Loucy (cell line): ENCODE measurements around the gene PRMT2.

ENCODE experiments used
- H2AFZ ChIP-seq: fragments of 200-600 bp; sonication (generic); 2 replicates; pipeline ENCODE4 v1.6.0; 2016; ENCODE audit warnings: antibody characterized with exemption, mild to moderate bottlenecking, low read length, moderate library complexity
- H3F3A ChIP-seq: fragments of 200-600 bp; 2 replicates; pipeline ENCODE4 v1.6.0; 2016; ENCODE audit warnings: antibody characterized with exemption, low read depth, mild to moderate bottlenecking
- H3K27me3 ChIP-seq: fragments of 200-600 bp; sonication (generic); 2 replicates; pipeline ENCODE4 v1.6.1; 2014; ENCODE audit warnings: low read length, mild to moderate bottlenecking; ENCODE audit not compliant: insufficient read depth, poor library complexity, severe bottlenecking
- H3K36me3 ChIP-seq: fragments of 200-600 bp; sonication (generic); 2 replicates; pipeline ENCODE4 v1.6.1; 2016; ENCODE audit warnings: low read length; ENCODE audit not compliant: insufficient read depth
- H3K4me1 ChIP-seq: fragments of 200-600 bp; sonication (generic); 2 replicates; pipeline ENCODE4 v1.5.1; 2014; ENCODE audit warnings: low read length, mild to moderate bottlenecking; ENCODE audit not compliant: insufficient read depth, poor library complexity, severe bottlenecking
- H3K4me2 ChIP-seq: fragments of 200-600 bp; sonication (generic); 2 replicates; pipeline ENCODE4 v1.6.0; 2014; ENCODE audit warnings: antibody characterized with exemption, low read length, low read depth, mild to moderate bottlenecking; ENCODE audit not compliant: poor library complexity, severe bottlenecking
- H3K4me3 ChIP-seq: fragments of 200-600 bp; sonication (generic); 2 replicates; pipeline ENCODE4 v1.5.1; 2014; ENCODE audit warnings: low read length, mild to moderate bottlenecking, mixed read lengths; ENCODE audit not compliant: poor library complexity, severe bottlenecking
- H3K79me2 ChIP-seq: fragments of 200-600 bp; sonication (generic); 2 replicates; pipeline ENCODE4 v1.6.1; 2014; ENCODE audit warnings: low read length; ENCODE audit not compliant: insufficient read depth
- H3K9ac ChIP-seq: fragments of 200-600 bp; sonication (generic); 2 replicates; pipeline ENCODE4 v1.6.0; 2014; ENCODE audit warnings: mild to moderate bottlenecking, low read depth, low read length, moderate library complexity; ENCODE audit not compliant: poor library complexity, severe bottlenecking
- H3K9me2 ChIP-seq: fragments of 200-600 bp; sonication (generic); replicated peaks from 2 replicates; pipeline ENCODE4 v1.6.1; 2016; ENCODE audit warnings: low read depth, low read length, mixed read lengths
- H3K9me3 ChIP-seq: fragments of 200-600 bp; sonication (generic); 2 replicates; pipeline ENCODE4 v1.6.1; 2014; ENCODE audit warnings: mild to moderate bottlenecking, antibody characterized with exemption, low read length, low read depth; ENCODE audit not compliant: insufficient read depth
- H4K20me1 ChIP-seq: fragments of 200-600 bp; sonication (generic); 2 replicates; pipeline ENCODE4 v1.6.0; 2014; ENCODE audit warnings: antibody characterized with exemption, low read length, mild to moderate bottlenecking; ENCODE audit not compliant: insufficient read depth, poor library complexity, severe bottlenecking
- CTCF ChIP-seq: fragments of 200-600 bp; sonication (generic); conservative IDR thresholded peaks from 2 replicates; pipeline ENCODE4 v1.5.1; 2014; ENCODE audit warnings: mild to moderate bottlenecking, antibody characterized with exemption, low read length
- EZH2phosphoT487 ChIP-seq: fragments of 200-600 bp; IDR thresholded peaks from 2 replicates; pipeline ENCODE4 v1.6.1; 2018; ENCODE audit warnings: antibody characterized with exemption, mild to moderate bottlenecking, moderate library complexity, borderline replicate concordance

The PRMT2 gene

GRCh38 chr21:46610018-46610701, 25.3 kb upstream of the PRMT2 start:
- Histone ChIP-seq H3K27me3 (no peaks in the 10 kb centered on the region), H3K9me2 (no peaks in the 10 kb centered on the region), H3K4me2 (no peak overlapping the region), H3K79me2 (no peaks in the 10 kb centered on the region), H2AFZ (no peak overlapping the region), H4K20me1 (no peaks in the 10 kb centered on the region), H3K4me3 (no peak overlapping the region), H3K36me3 (no peaks in the 10 kb centered on the region), H3K9ac (no peak overlapping the region), H3K9me3 (no peaks in the 10 kb centered on the region; the same call in 1 of the 2 replicates), H3K4me1 (peaks cover 30% of the 10 kb centered on the region), H3F3A (no peaks in the 10 kb centered on the region)
- TF ChIP-seq CTCF (no peak), EZH2phosphoT487 (no peak)

GRCh38 chr21:46613391-46613790, 22.1 kb upstream of the PRMT2 start:
- Histone ChIP-seq H3K4me3 (no peak overlapping the region), H3K4me1 (peaks cover 4% of the 10 kb centered on the region), H3K27me3 (no peaks in the 10 kb centered on the region), H4K20me1 (no peaks in the 10 kb centered on the region), H3F3A (no peaks in the 10 kb centered on the region), H2AFZ (no peak overlapping the region), H3K4me2 (no peak overlapping the region), H3K9ac (no peak overlapping the region), H3K9me3 (no peaks in the 10 kb centered on the region; the same call in 1 of the 2 replicates), H3K9me2 (no peaks in the 10 kb centered on the region), H3K79me2 (no peaks in the 10 kb centered on the region), H3K36me3 (no peaks in the 10 kb centered on the region)
- TF ChIP-seq EZH2phosphoT487 (no peak), CTCF (no peak)

- Histone ChIP-seq H3F3A (no peaks in the 10 kb centered on the region), H3K9me2 (no peaks in the 10 kb centered on the region), H3K36me3 (no peaks in the 10 kb centered on the region), H4K20me1 (no peaks in the 10 kb centered on the region), H3K4me2 (no peak overlapping the region), H3K4me3 (no peak overlapping the region), H3K27me3 (no peaks in the 10 kb centered on the region), H3K4me1 (peaks cover 24% of the 10 kb centered on the region), H3K9me3 (no peaks in the 10 kb centered on the region), H2AFZ (no peak overlapping the region), H3K79me2 (no peaks in the 10 kb centered on the region), H3K9ac (no peak overlapping the region)
- no peak for TF ChIP-seq EZH2phosphoT487
- no peak for TF ChIP-seq CTCF
These were observed 19.4 kb upstream of the PRMT2 start for GRCh38 chr21:46616050-46616449.
